ENCODE data around the gene TRAF2.

- TF ChIP-seq EZH2 (IDR thresholded peaks at IDR 0.05; ENCODE audit: borderline replicate concordance, low read length) (no peak), CTCF (IDR thresholded peaks at IDR 0.05; ENCODE audit: low read length) (no peak)
Measured at GRCh38 chr9:136896027-136896426, 9.7 kb downstream of the TRAF2 start.
